Small intestine (tissue), 7 donors: Measurements from ENCODE around the gene CYBRD1. TPM values are rescaled to one million over a fixed set of nuclear protein-coding genes. Genes with fewer than 3 reads are reported as not detected.

Source experiments
- DNase-seq, 2 donors: peaks; one replicate each; pipeline versions ENCODE4 v3.0.0 to v3.0.0-alpha.2; 2013
- FAIRE-seq: peaks from 2 replicates; lab custom pipeline; 2012; peaks lifted over from hg19 to GRCh38; lab: Jason Lieb, UNC
- H3K27ac ChIP-seq, 3 donors: one replicate each; pipeline ENCODE4 v1.5.1; 2013; ENCODE audit warnings: low read length in 2 of 3, mild to moderate bottlenecking in 2 of 3, control low read depth in 1 of 3, inconsistent platforms in 1 of 3, low read depth in 1 of 3, moderate library complexity in 1 of 3
- H3K27me3 ChIP-seq, 3 donors: one replicate each; pipeline ENCODE4 v1.6.1; 2013; ENCODE audit warnings: low read length in 3 of 3, inconsistent platforms in 1 of 3; ENCODE audit not compliant: control insufficient read depth in 3 of 3, insufficient read depth in 3 of 3
- H3K36me3 ChIP-seq, 3 donors: one replicate each; pipeline ENCODE4 v1.6.1; 2013; ENCODE audit warnings: low read length in 3 of 3, inconsistent platforms in 1 of 3, low read depth in 1 of 3, mild to moderate bottlenecking in 1 of 3, moderate library complexity in 1 of 3; ENCODE audit not compliant: control insufficient read depth in 3 of 3, insufficient read depth in 2 of 3
- H3K4me1 ChIP-seq, 3 donors: one replicate each; pipeline ENCODE4 v1.6.1; 2013; ENCODE audit warnings: low read length in 2 of 3, inconsistent platforms in 1 of 3, low read depth in 1 of 3, mild to moderate bottlenecking in 1 of 3, moderate library complexity in 1 of 3; ENCODE audit not compliant: control insufficient read depth in 3 of 3, insufficient read depth in 2 of 3
- H3K4me3 ChIP-seq, 3 donors: one replicate each; pipeline ENCODE4 v1.5.1; 2013; ENCODE audit warnings: low read length in 3 of 3, control low read depth in 1 of 3, inconsistent platforms in 1 of 3, low read depth in 1 of 3, mild to moderate bottlenecking in 1 of 3, moderate library complexity in 1 of 3
- H3K9me3 ChIP-seq, 2 donors: one replicate each; pipeline ENCODE4 v1.6.1; 2013; ENCODE audit warnings: low read depth in 1 of 2, low read length in 1 of 2; ENCODE audit not compliant: control insufficient read depth in 2 of 2, insufficient read depth in 1 of 2
- WGBS, 3 donors: extraction: QIAGEN DNeasy Blood & Tissue Kit; methylation state at CpG; one replicate each; pipeline ENCODE4 v1.1.7; 2013; 5-methylcytosine and 5-hydroxymethylcytosine counted together
- polyA plus RNA-seq, 4 donors: library from polyadenylated mRNA; stranded (reverse) in 3 of 4; unstranded in 1 of 4; fragments of 200-250 nt in 3 of 4; fragments of 120-200 nt in 1 of 4; gene quantifications; one replicate each; pipeline versions ENCODE4 v1.2.1 to v1.2.3, GENCODE V29; 2013
- donor health status: healthy with polysubstance abuse.
- donor health status: control.
- donor health status: control.
- donor health status: Bipolar disorder and iron deficiency.
- donor health status: healthy.

Gene CYBRD1
- polyA plus RNA-seq, 4 donors = 12.4 to 305 (median 182) TPM

DNA sequence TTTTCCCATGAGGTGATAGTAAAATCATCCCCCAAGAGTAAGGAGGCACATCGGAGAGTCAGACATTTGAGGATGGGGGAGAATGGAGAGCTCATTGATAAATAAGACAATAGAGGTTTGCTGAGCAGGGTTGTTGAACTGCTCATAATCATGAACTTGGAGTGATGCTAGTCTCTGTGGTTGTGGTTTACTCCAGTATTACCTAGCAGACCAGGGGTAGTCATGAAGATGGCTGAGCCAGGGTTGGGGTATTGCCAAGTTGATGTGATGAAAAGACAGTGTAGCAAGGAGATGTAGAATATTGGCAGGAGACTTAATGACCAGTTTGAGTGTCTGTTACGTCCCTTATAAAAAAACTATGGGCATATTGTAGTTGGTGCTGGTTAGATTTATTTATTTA is 25.4 kb downstream of the CYBRD1 start:
- no peak overlapping the region for H3K4me3 ChIP-seq
- no peak for DNase-seq
- no peak overlapping the region for H3K27ac ChIP-seq
- no peak for FAIRE-seq
- peaks cover 0 to 3% (median 0%) of the 10 kb centered on the region in 3 donors for H3K27me3 ChIP-seq
- 83 to 93% (median 92%) methylated on average over 2 of the region's 2 CpGs for WGBS, 3 donors
- H3K9me3 ChIP-seq = no peaks in the 10 kb centered on the region
- no peaks in the 10 kb centered on the region for H3K4me1 ChIP-seq
- H3K36me3 ChIP-seq = peaks cover 0 to 12% (median 2%) of the 10 kb centered on the region in 3 donors

- FAIRE-seq = no peak
These were observed 28.3 kb downstream of the CYBRD1 start for GRCh38 chr2:171550613-171551012.

GRCh38 chr2:171551836-171552235 is 29.6 kb downstream of the CYBRD1 start:
- H3K36me3 ChIP-seq = peaks cover 0 to 18% (median 2%) of the 10 kb centered on the region in 3 donors
- H3K27me3 ChIP-seq = no peaks in the 10 kb centered on the region
- no peak for FAIRE-seq
- no peak overlapping the region for H3K27ac ChIP-seq
- no peaks in the 10 kb centered on the region for H3K9me3 ChIP-seq
- DNase-seq = no peak
- H3K4me3 ChIP-seq = no peak overlapping the region
- H3K4me1 ChIP-seq = no peaks in the 10 kb centered on the region

More at GRCh38 chr2:171550613-171551012, 28.3 kb downstream of the CYBRD1 start:
- DNase-seq = no peak
- H3K27me3 ChIP-seq = no peaks in the 10 kb centered on the region
- no peaks in the 10 kb centered on the region for H3K4me1 ChIP-seq
- H3K36me3 ChIP-seq = peaks cover 0 to 20% (median 2%) of the 10 kb centered on the region in 3 donors
- H3K27ac ChIP-seq = no peak overlapping the region
- H3K4me3 ChIP-seq = no peak overlapping the region
- no peaks in the 10 kb centered on the region for H3K9me3 ChIP-seq

GRCh38 chr2:171553236-171553635 is 31.0 kb downstream of the CYBRD1 start:
- no peaks in the 10 kb centered on the region for H3K9me3 ChIP-seq
- H3K36me3 ChIP-seq = peaks cover 0 to 13% (median 2%) of the 10 kb centered on the region in 3 donors
- DNase-seq = no peak
- no peak overlapping the region for H3K27ac ChIP-seq
- 90 to 96% (median 94%) methylated on average over 2 of the region's 2 CpGs for WGBS, 3 donors
- H3K4me1 ChIP-seq = no peaks in the 10 kb centered on the region
- no peaks in the 10 kb centered on the region for H3K27me3 ChIP-seq
- no peak overlapping the region for H3K4me3 ChIP-seq
- FAIRE-seq = peak; percentile 23

GRCh38 chr2:171553858-171554257 is 31.6 kb downstream of the CYBRD1 start:
- peaks cover 0 to 13% (median 2%) of the 10 kb centered on the region in 3 donors for H3K36me3 ChIP-seq
- H3K27me3 ChIP-seq = peaks cover 0 to 4% (median 0%) of the 10 kb centered on the region in 3 donors
- H3K9me3 ChIP-seq = no peaks in the 10 kb centered on the region
- DNase-seq = peak in 1 of 2 donors; percentile 82
- H3K4me3 ChIP-seq = no peak overlapping the region
- WGBS, 3 donors = 48 to 70% (median 55%) methylated on average over 8 of the region's 8 CpGs
- FAIRE-seq = no peak
- H3K4me1 ChIP-seq = no peaks in the 10 kb centered on the region
- no peak overlapping the region for H3K27ac ChIP-seq

GRCh38 chr2:171554991-171555615 is 32.8 kb downstream of the CYBRD1 start:
- no peaks in the 10 kb centered on the region for H3K9me3 ChIP-seq
- no peaks in the 10 kb centered on the region for H3K4me1 ChIP-seq
- H3K27me3 ChIP-seq = peaks cover 0 to 6% (median 0%) of the 10 kb centered on the region in 3 donors
- H3K27ac ChIP-seq = no peak overlapping the region
- peaks cover 0 to 12% (median 2%) of the 10 kb centered on the region in 3 donors for H3K36me3 ChIP-seq
- WGBS, 3 donors = 59 to 63% (median 62%) methylated on average over 3 of the region's 3 CpGs
- DNase-seq = no peak
- FAIRE-seq = no peak
- H3K4me3 ChIP-seq = no peak overlapping the region

- Histone ChIP-seq H3K27me3 (peaks cover 0 to 6% (median 0%) of the 10 kb centered on the region in 3 donors), H3K27ac (no peak overlapping the region), H3K4me1 (no peaks in the 10 kb centered on the region), H3K4me3 (no peak overlapping the region), H3K36me3 (peaks cover 0 to 10% (median 2%) of the 10 kb centered on the region in 3 donors), H3K9me3 (no peaks in the 10 kb centered on the region)
- FAIRE-seq = no peak
- DNase-seq = no peak
- WGBS, 3 donors = 75 to 88% (median 77%) methylated on average over 4 of the region's 4 CpGs
These were observed 35.1 kb downstream of the CYBRD1 start for GRCh38 chr2:171557363-171557762.

- no peak overlapping the region for H3K4me3 ChIP-seq
- WGBS, 3 donors = 86 to 93% (median 91%) methylated on average over 3 of the region's 3 CpGs
- H3K27ac ChIP-seq = no peak overlapping the region
- DNase-seq = no peak
- H3K9me3 ChIP-seq = no peaks in the 10 kb centered on the region
- no peaks in the 10 kb centered on the region for H3K36me3 ChIP-seq
- no peak for FAIRE-seq
- H3K4me1 ChIP-seq = no peaks in the 10 kb centered on the region
- peaks cover 0 to 9% (median 0%) of the 10 kb centered on the region in 3 donors for H3K27me3 ChIP-seq
These were observed 41.0 kb downstream of the CYBRD1 start for GRCh38 chr2:171563301-171563700.

DNA sequence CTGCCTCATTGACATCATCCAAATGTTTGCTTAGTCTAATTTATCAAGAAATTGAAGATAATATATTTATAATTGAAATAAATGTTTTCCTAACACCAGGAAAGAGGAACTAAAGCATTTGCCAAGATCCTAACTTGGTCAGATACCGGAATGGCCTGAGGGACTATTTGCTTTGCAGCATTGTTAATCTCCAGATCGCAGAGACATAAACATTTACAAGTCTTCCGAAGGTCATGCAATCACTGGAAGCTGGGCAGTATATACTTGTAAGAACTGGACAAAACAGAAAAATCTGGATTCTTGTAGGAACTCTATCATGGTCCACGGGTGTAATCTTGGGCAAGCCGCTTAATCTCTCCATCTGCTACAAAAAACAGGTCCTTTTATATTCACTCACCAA is 42.2 kb downstream of the CYBRD1 start:
- FAIRE-seq (no peak), DNase-seq (no peak)
- no peak overlapping the region for H3K4me3 ChIP-seq
- no peaks in the 10 kb centered on the region for H3K9me3 ChIP-seq
- WGBS, 3 donors = 48 to 59% (median 57%) methylated on average over 5 of the region's 5 CpGs
- no peak overlapping the region for H3K27ac ChIP-seq
- H3K27me3 ChIP-seq = peaks cover 0 to 3% (median 0%) of the 10 kb centered on the region in 3 donors
- H3K36me3 ChIP-seq = no peaks in the 10 kb centered on the region
- no peaks in the 10 kb centered on the region for H3K4me1 ChIP-seq
